K562 (cell line): ENCODE measurements around the gene CNOT2. TPM values are rescaled to one million over a fixed set of nuclear protein-coding genes. Genes with fewer than 3 reads are reported as not detected.

Source experiments
- E2F1 ChIP-seq: sonication (generic); formaldehyde crosslinking; IDR thresholded peaks from 2 replicates; pipeline ENCODE4 v1.8.1; 2023; ENCODE audit warnings: mild to moderate bottlenecking, missing genetic modification reagents, moderate library complexity
- ERF ChIP-seq: fragments of 450-650 bp; formaldehyde crosslinking; IDR thresholded peaks from 2 replicates; pipeline ENCODE4 v1.4.0; 2020; ENCODE audit warnings: mild to moderate bottlenecking, mixed read lengths
- ETS1 ChIP-seq: conservative IDR thresholded peaks from 2 replicates; pipeline ENCODE4 v1.6.1; 2011; ENCODE audit warnings: low read depth, mild to moderate bottlenecking, low read length; ENCODE audit not compliant: control insufficient read depth
- FOXA3 ChIP-seq, 2 experiments: fragments of 450-650 bp in 1 of 2; sonication (generic) in 1 of 2; formaldehyde crosslinking; IDR thresholded peaks in 1 of 2; conservative IDR thresholded peaks in 1 of 2; 2 replicates each; pipeline versions ENCODE4 v1.4.0 to v1.8.0; 2020 to 2022; ENCODE audit warnings: mild to moderate bottlenecking in 2 of 2, missing genetic modification reagents in 1 of 2
- NR2C2 ChIP-seq, 2 experiments: fragments of 200-800 bp in 1 of 2; sonication (Bioruptor generic) in 1 of 2; sonication (generic) in 1 of 2; formaldehyde crosslinking in 1 of 2; IDR thresholded peaks; 2 replicates each; pipeline versions ENCODE4 v1.6.1 to v1.8.0; 2016 to 2022; ENCODE audit warnings: mild to moderate bottlenecking in 1 of 2, missing compliant biosample characterization in 1 of 2, missing genetic modification characterization in 1 of 2, missing genetic modification reagents in 1 of 2
- PHF21A ChIP-seq: fragments of 450-650 bp; IDR thresholded peaks from 2 replicates; pipeline ENCODE4 v1.6.1; 2017; ENCODE audit warnings: low read depth, borderline replicate concordance
- TCFL5 ChIP-seq: fragments of 250-450 bp; sonication (Bioruptor Pico); conservative IDR thresholded peaks from 2 replicates; pipeline ENCODE4 v1.6.1; 2021; ENCODE audit warnings: mild to moderate bottlenecking, moderate library complexity, matching md5 sums
- ZNF644 ChIP-seq: fragments of 200-800 bp; sonication (Bioruptor generic); IDR thresholded peaks from 2 replicates; pipeline ENCODE4 v1.6.1; 2016; ENCODE audit warnings: low read depth, missing genetic modification characterization, missing compliant biosample characterization
- ZNF699 ChIP-seq: fragments of 250-450 bp; sonication (Bioruptor Pico); IDR thresholded peaks from 2 replicates; pipeline ENCODE4 v1.8.0; 2021; ENCODE audit warnings: mild to moderate bottlenecking, moderate library complexity; ENCODE audit not compliant: insufficient replicate concordance
- ZNF778 ChIP-seq: fragments of 450-650 bp; formaldehyde crosslinking; IDR thresholded peaks from 2 replicates; pipeline ENCODE4 v1.4.0; 2020; ENCODE audit warnings: mild to moderate bottlenecking, moderate library complexity
- ZSCAN29 ChIP-seq: fragments of 450-650 bp; IDR thresholded peaks from 2 replicates; pipeline ENCODE4 v1.6.1; 2017
- polyA plus RNA-seq, 8 experiments: library from polyadenylated mRNA; depleted of rRNA in 4 of 8; stranded (reverse) in 5 of 8; unstranded in 3 of 8; fragments of >200 nt; fragmentation: Nextera tagmentation in 2 of 8; fragmentation: Illumina TruSeq in 1 of 8; extraction: Ambion mirVana in 2 of 8; extraction: Trizol in 1 of 8; gene quantifications; 2 replicates each; pipeline versions ENCODE4 v1.2.1 to v1.2.3, GENCODE V29; 2011 to 2014; ENCODE audit warnings: inconsistent platforms in 1 of 8, missing spikeins in 1 of 8
- total RNA-seq, 7 experiments: library from RNA; depleted of rRNA in 6 of 7; stranded (reverse); fragments of >200 nt in 6 of 7; fragmentation: Illumina TruSeq in 2 of 7; extraction: Trizol in 2 of 7; gene quantifications; 2 replicates each; pipeline versions ENCODE4 v1.2.1 to v1.2.3, GENCODE V29; 2011 to 2021; ENCODE audit warnings: low replicate concordance in 1 of 7
- TF ChIP-seq, protein P1 (sequence below), 2 experiments: fragments of 450-650 bp; IDR thresholded peaks; 2 replicates each; pipeline ENCODE4 v1.6.1; 2016; ENCODE audit warnings: mild to moderate bottlenecking in 2 of 2, borderline replicate concordance in 1 of 2, low read depth in 1 of 2, moderate library complexity in 1 of 2

Gene CNOT2
- total and polyA plus RNA-seq, 9 of the 15 experiments (the other 6 are each of a cell fraction or from before 2014, with no cell fraction given), result 43.6 to 119 (median 84.4) TPM

DNA sequence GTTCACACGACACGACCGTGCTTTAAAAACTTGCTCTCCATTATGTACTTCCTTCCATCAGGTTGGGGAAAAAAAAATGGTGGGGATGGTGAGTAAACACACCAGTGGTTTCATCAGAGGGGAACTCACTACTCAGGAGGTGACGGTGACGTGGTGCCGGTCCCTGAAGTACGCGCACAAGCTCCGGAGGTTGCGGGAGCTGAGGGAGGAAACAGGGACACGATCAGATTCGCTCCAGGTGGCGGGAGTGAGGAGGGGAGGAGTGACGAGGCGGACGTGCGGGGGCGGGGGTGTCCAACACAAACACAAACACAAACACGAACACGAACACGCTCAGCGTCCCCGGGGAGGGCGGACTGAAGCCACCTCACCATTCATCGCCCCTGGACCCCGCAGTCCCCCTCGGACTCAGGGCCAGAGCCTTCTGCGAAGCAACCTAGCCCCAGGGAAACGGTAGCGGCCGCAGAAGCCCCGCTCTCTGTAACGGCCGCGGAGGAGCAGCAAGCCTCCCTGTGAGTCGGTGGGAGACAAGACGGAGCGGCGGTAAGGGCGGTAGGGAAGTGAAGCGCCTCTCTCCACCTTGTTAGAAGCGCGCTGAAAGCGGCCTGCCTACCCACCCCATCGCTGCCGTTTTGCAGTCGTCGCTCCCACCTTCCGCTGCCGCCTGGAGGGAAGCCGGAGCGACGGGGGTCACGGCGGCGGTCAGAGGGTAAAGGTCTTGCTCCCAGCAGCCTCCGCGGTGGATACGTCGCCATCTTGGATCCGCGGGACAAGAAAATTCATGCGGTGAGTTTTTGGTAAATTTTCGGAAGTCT, at the start of gene CNOT2 (continued):
- peak; percentile 56 for TF ChIP-seq ETS1
- TF ChIP-seq ZNF699, result no peak
- TF ChIP-seq NR2C2 (CRISPR knock-in tag; IDR thresholded peaks at IDR 0.05), result peak; percentile 99
- TF ChIP-seq NR2C2 (tag; IDR thresholded peaks at IDR 0.05), result peak; percentile 100
- TF ChIP-seq ZNF644 (tag), result no peak
- TF ChIP-seq PHF21A, result no peak
- TF ChIP-seq TCFL5 (CRISPR knock-in tag), result no peak
- TF ChIP-seq, protein P1, sequence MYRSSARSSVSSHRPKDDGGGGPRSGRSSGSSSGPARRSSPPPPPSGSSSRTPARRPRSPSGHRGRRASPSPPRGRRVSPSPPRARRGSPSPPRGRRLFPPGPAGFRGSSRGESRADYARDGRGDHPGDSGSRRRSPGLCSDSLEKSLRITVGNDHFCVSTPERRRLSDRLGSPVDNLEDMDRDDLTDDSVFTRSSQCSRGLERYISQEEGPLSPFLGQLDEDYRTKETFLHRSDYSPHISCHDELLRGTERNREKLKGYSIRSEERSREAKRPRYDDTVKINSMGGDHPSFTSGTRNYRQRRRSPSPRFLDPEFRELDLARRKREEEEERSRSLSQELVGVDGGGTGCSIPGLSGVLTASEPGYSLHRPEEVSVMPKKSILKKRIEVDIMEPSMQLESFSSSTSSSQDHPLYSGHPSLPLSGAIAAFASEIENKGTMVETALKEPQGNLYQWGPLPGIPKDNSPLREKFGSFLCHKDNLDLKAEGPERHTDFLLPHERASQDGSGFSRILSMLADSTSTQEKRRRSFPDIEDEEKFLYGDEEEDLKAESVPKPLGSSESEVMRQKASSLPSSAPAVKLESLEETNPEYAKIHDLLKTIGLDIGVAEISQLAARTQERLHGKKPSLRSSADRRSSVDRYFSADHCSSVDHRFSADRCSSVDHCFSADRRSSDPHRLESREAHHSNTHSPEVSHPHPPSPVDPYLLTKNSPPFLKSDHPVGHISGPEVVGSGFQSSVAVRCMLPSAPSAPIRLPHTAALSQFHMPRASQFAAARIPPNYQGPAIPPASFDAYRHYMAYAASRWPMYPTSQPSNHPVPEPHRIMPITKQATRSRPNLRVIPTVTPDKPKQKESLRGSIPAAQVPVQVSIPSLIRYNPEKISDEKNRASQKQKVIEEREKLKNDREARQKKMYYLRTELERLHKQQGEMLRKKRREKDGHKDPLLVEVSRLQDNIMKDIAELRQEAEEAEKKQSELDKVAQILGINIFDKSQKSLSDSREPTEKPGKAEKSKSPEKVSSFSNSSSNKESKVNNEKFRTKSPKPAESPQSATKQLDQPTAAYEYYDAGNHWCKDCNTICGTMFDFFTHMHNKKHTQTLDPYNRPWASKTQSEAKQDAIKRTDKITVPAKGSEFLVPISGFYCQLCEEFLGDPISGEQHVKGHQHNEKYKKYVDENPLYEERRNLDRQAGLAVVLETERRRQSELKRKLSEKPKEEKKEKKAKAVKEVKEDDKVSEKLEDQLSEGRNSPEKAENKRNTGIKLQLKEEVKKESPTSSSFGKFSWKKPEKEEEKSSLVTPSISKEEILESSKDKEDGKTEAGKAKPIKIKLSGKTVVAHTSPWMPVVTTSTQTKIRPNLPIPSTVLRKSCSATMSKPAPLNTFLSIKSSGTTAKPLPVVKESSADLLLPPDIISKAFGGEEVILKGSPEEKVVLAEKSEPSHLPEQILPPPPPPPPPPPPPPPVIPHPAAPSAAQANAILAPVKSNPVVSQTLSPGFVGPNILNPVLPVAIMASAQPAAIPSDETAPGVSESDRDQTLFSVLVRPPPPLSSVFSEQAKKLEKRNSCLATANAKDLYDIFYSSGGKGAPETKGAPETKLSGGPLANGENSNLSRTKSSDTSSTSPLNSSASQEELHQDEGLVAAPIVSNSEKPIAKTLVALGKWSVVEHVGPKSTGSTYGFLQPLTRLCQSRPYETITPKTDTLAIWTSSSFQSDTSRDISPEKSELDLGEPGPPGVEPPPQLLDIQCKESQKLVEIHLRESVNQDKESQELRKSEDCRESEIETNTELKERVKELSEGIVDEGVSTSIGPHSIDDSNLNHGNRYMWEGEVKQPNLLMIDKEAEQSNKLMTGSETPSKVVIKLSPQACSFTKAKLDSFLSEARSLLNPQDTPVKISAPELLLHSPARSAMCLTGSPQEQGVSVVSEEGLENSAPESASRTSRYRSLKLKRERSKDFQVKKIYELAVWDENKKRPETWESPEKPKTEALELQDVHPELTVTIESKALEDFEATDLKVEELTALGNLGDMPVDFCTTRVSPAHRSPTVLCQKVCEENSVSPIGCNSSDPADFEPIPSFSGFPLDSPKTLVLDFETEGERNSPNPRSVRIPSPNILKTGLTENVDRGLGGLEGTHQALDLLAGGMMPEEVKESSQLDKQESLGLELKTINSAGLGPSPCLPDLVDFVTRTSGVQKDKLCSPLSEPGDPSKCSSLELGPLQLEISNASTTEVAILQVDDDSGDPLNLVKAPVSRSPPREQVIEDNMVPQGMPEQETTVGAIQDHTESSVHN (IDR thresholded peaks at IDR 0.05; ENCODE audit: borderline replicate concordance in 1 of 2, low read depth in 1 of 2), result peak in 1 of 2 experiments; percentile 37; a peak in 1 of 4 replicates
- TF ChIP-seq E2F1 (CRISPR knock-in tag), result no peak
- TF ChIP-seq ZNF778, result no peak
- peak; percentile 60 to 85 for TF ChIP-seq FOXA3 (CRISPR knock-in tag; conservative IDR thresholded peaks at IDR 0.05 in 1 of 2, IDR thresholded peaks at IDR 0.05 in 1 of 2)
- no peak for TF ChIP-seq ZSCAN29
- peak; percentile 19; the same call in 1 of the 2 replicates for TF ChIP-seq ERF (CRISPR knock-in tag)
